GM23338 (cell line): Measurements from ENCODE around the gene SLC4A8. TPM values are rescaled to one million over a fixed set of nuclear protein-coding genes. Genes with fewer than 3 reads are reported as not detected.

Source experiments
- ATAC-seq: fragments of 200-7000 bp; cut with Tn5 transposase; 3 replicates; pipeline ENCODE4 v1.9.1; 2020
- DNase-seq: peaks from one replicate; pipeline ENCODE4 v3.0.0-alpha.2; 2015; ENCODE audit warnings: low spot score
- H2AFZ ChIP-seq: fragments of 200-600 bp; sonication (generic); 2 replicates; pipeline ENCODE4 v1.8.0; 2016; ENCODE audit warnings: antibody characterized with exemption, mild to moderate bottlenecking, moderate library complexity
- H3F3A ChIP-seq: fragments of 200-600 bp; sonication (generic); replicated peaks from 2 replicates; pipeline ENCODE4 v1.8.0; 2017; ENCODE audit warnings: antibody characterized with exemption, mixed run types, low read depth
- H3K27ac ChIP-seq: fragments of 200-600 bp; sonication (generic); 2 replicates; pipeline ENCODE4 v1.6.1; 2016; ENCODE audit warnings: low read depth
- H3K27me3 ChIP-seq: fragments of 200-600 bp; sonication (generic); 2 replicates; pipeline ENCODE4 v1.8.0; 2016; ENCODE audit warnings: mild to moderate bottlenecking, mixed run types, moderate library complexity; ENCODE audit not compliant: insufficient read depth
- H3K36me3 ChIP-seq: fragments of 200-600 bp; sonication (generic); 2 replicates; pipeline ENCODE4 v1.8.0; 2016; ENCODE audit warnings: mild to moderate bottlenecking; ENCODE audit not compliant: insufficient read depth
- H3K4me1 ChIP-seq: fragments of 200-600 bp; sonication (generic); 2 replicates; pipeline ENCODE4 v1.8.0; 2016; ENCODE audit warnings: mild to moderate bottlenecking, moderate library complexity; ENCODE audit not compliant: insufficient read depth
- H3K4me2 ChIP-seq: fragments of 200-600 bp; sonication (generic); 2 replicates; pipeline ENCODE4 v1.7.1; 2017; ENCODE audit warnings: mixed run types
- H3K4me3 ChIP-seq: fragments of 200-600 bp; sonication (generic); 2 replicates; pipeline ENCODE4 v1.6.1; 2016; ENCODE audit warnings: mixed run types
- H3K79me2 ChIP-seq: fragments of 200-600 bp; sonication (generic); replicated peaks from 2 replicates; pipeline ENCODE4 v1.8.0; 2017; ENCODE audit warnings: mild to moderate bottlenecking; ENCODE audit not compliant: insufficient read depth
- H3K9me2 ChIP-seq: fragments of 200-600 bp; sonication (generic); 2 replicates; pipeline ENCODE4 v1.8.0; 2017; ENCODE audit not compliant: insufficient read depth
- H4K20me1 ChIP-seq: fragments of 200-600 bp; sonication (generic); replicated peaks from 2 replicates; pipeline ENCODE4 v1.8.0; 2017; ENCODE audit warnings: mild to moderate bottlenecking; ENCODE audit not compliant: insufficient read depth
- H3K27ac Mint-ChIP-seq: 2 replicates; pipeline ENCODE4 v1.8.0; 2020; ENCODE audit warnings: inconsistent platforms, mild to moderate bottlenecking, moderate library complexity, mixed read lengths
- H3K27me3 Mint-ChIP-seq: 3 replicates; pipeline ENCODE4 v1.8.0; 2022; ENCODE audit warnings: low read depth, mild to moderate bottlenecking, moderate library complexity, mixed read lengths, inconsistent platforms; ENCODE audit not compliant: insufficient read depth, poor library complexity
- H3K36me3 Mint-ChIP-seq: 3 replicates; pipeline ENCODE4 v1.8.0; 2021; ENCODE audit warnings: low read depth, mild to moderate bottlenecking, inconsistent platforms, moderate library complexity, mixed read lengths
- H3K4me1 Mint-ChIP-seq: 3 replicates; pipeline ENCODE4 v1.8.0; 2020; ENCODE audit warnings: mild to moderate bottlenecking, inconsistent platforms, mixed read lengths
- H3K4me3 Mint-ChIP-seq: 3 replicates; pipeline ENCODE4 v1.8.0; 2021; ENCODE audit warnings: moderate library complexity, mild to moderate bottlenecking, inconsistent platforms, mixed read lengths
- H3K9me3 Mint-ChIP-seq: 3 replicates; pipeline ENCODE4 v1.8.0; 2020; ENCODE audit warnings: moderate library complexity, mild to moderate bottlenecking, inconsistent platforms, mixed read lengths
- EZH2 ChIP-seq: fragments of 200-600 bp; sonication (generic); IDR thresholded peaks from one replicate; pipeline ENCODE4 v1.8.0; 2017; ENCODE audit warnings: antibody characterized with exemption, mild to moderate bottlenecking, low read depth; ENCODE audit not compliant: unreplicated experiment
- EZH2phosphoT487 ChIP-seq: fragments of 200-600 bp; sonication (generic); IDR thresholded peaks from one replicate; pipeline ENCODE4 v1.8.1; 2018; ENCODE audit warnings: antibody characterized with exemption; ENCODE audit not compliant: unreplicated experiment
- JUNB ChIP-seq: IDR thresholded peaks from one replicate; pipeline ENCODE4 v1.6.1; 2016; ENCODE audit warnings: antibody characterized with exemption; ENCODE audit not compliant: unreplicated experiment
- NANOG ChIP-seq: IDR thresholded peaks from 2 replicates; pipeline ENCODE4 v1.6.1; 2016; ENCODE audit warnings: antibody characterized with exemption, borderline replicate concordance
- ZNF114 ChIP-seq: fragments of 250-450 bp; sonication (Bioruptor Pico); IDR thresholded peaks from 2 replicates; pipeline ENCODE4 v1.5.0; 2020; ENCODE audit warnings: mild to moderate bottlenecking, moderate library complexity
- ZNF331 ChIP-seq: fragments of 250-450 bp; sonication (Bioruptor Pico); IDR thresholded peaks from 2 replicates; pipeline ENCODE4 v1.5.0; 2020; ENCODE audit warnings: low read depth, mild to moderate bottlenecking, moderate library complexity
- polyA plus RNA-seq: library from polyadenylated mRNA; unstranded; fragments of >200 nt; fragmentation: Nextera tagmentation; extraction: Ambion mirVana; gene quantifications from 2 replicates; pipeline ENCODE4 v1.2.1, GENCODE V29; 2016
- total RNA-seq: library from RNA; depleted of rRNA; stranded (reverse); fragments of >200 nt; shearing (Covaris generic); gene quantifications from 2 replicates; pipeline ENCODE4 v1.2.3, GENCODE V29; 2014
- TF ChIP-seq, protein P1 (sequence below): fragments of 250-450 bp; sonication (Bioruptor Pico); IDR thresholded peaks from 2 replicates; pipeline ENCODE4 v1.5.0; 2020; ENCODE audit warnings: mild to moderate bottlenecking, moderate library complexity
- TF ChIP-seq, protein P2 (sequence below), 2 experiments: fragments of 200-600 bp in 1 of 2; sonication (generic) in 1 of 2; conservative IDR thresholded peaks; 2 replicates each; pipeline versions ENCODE4 v1.5.1 to v1.6.1; 2016 to 2017; ENCODE audit warnings: antibody characterized with exemption in 2 of 2, low read depth in 2 of 2, mild to moderate bottlenecking in 2 of 2, moderate library complexity in 1 of 2
- TF ChIP-seq, protein P3 (sequence below): IDR thresholded peaks from one replicate; pipeline ENCODE4 v1.6.1; 2018; ENCODE audit warnings: antibody characterized with exemption; ENCODE audit not compliant: unreplicated experiment

SLC4A8 gene
- total and polyA plus RNA-seq, 2 experiments from 2014 or later: 7.6 to 9.2 TPM

DNA sequence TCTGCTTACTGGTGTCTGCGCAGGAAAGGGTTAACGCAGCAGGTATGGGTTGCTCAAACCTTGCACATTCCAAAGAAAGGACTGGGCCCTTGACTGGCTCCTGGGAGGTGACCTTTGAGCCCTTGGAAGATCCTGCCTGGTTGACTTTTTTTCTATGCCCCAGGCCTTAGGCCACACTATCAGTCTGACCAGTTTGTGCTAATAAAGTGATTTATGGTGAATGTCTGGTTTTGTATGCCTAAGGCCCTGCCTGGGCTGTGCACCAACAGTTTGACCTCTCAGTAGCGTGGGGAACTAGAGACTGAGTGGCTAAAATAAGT lies 105.0 kb downstream of the SLC4A8 start (continued):
- TF ChIP-seq, protein P1, sequence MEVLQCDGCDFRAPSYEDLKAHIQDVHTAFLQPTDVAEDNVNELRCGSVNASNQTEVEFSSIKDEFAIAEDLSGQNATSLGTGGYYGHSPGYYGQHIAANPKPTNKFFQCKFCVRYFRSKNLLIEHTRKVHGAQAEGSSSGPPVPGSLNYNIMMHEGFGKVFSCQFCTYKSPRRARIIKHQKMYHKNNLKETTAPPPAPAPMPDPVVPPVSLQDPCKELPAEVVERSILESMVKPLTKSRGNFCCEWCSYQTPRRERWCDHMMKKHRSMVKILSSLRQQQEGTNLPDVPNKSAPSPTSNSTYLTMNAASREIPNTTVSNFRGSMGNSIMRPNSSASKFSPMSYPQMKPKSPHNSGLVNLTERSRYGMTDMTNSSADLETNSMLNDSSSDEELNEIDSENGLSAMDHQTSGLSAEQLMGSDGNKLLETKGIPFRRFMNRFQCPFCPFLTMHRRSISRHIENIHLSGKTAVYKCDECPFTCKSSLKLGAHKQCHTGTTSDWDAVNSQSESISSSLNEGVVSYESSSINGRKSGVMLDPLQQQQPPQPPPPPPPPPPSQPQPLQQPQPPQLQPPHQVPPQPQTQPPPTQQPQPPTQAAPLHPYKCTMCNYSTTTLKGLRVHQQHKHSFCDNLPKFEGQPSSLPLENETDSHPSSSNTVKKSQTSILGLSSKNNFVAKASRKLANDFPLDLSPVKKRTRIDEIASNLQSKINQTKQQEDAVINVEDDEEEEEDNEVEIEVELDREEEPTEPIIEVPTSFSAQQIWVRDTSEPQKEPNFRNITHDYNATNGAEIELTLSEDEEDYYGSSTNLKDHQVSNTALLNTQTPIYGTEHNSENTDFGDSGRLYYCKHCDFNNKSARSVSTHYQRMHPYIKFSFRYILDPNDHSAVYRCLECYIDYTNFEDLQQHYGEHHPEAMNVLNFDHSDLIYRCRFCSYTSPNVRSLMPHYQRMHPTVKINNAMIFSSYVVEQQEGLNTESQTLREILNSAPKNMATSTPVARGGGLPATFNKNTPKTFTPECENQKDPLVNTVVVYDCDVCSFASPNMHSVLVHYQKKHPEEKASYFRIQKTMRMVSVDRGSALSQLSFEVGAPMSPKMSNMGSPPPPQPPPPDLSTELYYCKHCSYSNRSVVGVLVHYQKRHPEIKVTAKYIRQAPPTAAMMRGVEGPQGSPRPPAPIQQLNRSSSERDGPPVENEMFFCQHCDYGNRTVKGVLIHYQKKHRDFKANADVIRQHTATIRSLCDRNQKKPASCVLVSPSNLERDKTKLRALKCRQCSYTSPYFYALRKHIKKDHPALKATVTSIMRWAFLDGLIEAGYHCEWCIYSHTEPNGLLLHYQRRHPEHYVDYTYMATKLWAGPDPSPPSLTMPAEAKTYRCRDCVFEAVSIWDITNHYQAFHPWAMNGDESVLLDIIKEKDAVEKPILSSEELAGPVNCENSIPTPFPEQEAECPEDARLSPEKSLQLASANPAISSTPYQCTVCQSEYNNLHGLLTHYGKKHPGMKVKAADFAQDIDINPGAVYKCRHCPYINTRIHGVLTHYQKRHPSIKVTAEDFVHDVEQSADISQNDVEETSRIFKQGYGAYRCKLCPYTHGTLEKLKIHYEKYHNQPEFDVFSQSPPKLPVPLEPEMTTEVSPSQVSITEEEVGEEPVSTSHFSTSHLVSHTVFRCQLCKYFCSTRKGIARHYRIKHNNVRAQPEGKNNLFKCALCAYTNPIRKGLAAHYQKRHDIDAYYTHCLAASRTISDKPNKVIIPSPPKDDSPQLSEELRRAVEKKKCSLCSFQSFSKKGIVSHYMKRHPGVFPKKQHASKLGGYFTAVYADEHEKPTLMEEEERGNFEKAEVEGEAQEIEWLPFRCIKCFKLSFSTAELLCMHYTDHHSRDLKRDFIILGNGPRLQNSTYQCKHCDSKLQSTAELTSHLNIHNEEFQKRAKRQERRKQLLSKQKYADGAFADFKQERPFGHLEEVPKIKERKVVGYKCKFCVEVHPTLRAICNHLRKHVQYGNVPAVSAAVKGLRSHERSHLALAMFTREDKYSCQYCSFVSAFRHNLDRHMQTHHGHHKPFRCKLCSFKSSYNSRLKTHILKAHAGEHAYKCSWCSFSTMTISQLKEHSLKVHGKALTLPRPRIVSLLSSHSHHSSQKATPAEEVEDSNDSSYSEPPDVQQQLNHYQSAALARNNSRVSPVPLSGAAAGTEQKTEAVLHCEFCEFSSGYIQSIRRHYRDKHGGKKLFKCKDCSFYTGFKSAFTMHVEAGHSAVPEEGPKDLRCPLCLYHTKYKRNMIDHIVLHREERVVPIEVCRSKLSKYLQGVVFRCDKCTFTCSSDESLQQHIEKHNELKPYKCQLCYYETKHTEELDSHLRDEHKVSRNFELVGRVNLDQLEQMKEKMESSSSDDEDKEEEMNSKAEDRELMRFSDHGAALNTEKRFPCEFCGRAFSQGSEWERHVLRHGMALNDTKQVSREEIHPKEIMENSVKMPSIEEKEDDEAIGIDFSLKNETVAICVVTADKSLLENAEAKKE (CRISPR knock-in tag): no peak
- TF ChIP-seq JUNB: no peak
- TF ChIP-seq, protein P2, sequence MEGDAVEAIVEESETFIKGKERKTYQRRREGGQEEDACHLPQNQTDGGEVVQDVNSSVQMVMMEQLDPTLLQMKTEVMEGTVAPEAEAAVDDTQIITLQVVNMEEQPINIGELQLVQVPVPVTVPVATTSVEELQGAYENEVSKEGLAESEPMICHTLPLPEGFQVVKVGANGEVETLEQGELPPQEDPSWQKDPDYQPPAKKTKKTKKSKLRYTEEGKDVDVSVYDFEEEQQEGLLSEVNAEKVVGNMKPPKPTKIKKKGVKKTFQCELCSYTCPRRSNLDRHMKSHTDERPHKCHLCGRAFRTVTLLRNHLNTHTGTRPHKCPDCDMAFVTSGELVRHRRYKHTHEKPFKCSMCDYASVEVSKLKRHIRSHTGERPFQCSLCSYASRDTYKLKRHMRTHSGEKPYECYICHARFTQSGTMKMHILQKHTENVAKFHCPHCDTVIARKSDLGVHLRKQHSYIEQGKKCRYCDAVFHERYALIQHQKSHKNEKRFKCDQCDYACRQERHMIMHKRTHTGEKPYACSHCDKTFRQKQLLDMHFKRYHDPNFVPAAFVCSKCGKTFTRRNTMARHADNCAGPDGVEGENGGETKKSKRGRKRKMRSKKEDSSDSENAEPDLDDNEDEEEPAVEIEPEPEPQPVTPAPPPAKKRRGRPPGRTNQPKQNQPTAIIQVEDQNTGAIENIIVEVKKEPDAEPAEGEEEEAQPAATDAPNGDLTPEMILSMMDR (conservative IDR thresholded peaks at IDR 0.05; ENCODE audit: low read depth in 2 of 2): no peak
- TF ChIP-seq ZNF114: no peak
- no peak for TF ChIP-seq EZH2

DNA sequence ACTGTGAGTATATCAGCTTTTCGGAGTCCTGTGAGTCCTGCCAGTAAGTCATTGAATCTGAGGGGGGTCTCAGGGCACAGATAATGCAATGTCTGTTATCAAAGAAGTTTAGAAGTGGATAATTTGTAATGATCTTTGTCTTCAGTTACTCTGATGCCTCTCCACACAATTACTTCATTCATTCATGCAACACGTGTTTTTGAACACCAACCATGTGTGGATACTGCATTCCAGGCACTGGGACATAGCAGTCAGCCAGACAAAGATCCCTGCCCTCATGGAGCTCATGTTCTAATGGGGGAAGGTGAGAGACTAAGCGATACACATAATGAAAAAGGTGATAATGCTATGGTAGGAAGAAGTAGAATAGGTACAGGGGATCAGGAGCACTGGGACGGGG lies 105.6 kb downstream of the SLC4A8 start:
- no peaks in the 10 kb centered on the region for H4K20me1 ChIP-seq
- H3K4me2 ChIP-seq: no peak overlapping the region
- no peak overlapping the region for H2AFZ ChIP-seq
- H3K27ac ChIP-seq: no peak overlapping the region
- TF ChIP-seq, protein P2 (conservative IDR thresholded peaks at IDR 0.05; ENCODE audit: low read depth in 2 of 2): no peak
- TF ChIP-seq NANOG (no peak), ZNF331 (CRISPR knock-in tag) (no peak), EZH2 (no peak), EZH2phosphoT487 (no peak)
- TF ChIP-seq, protein P3, sequence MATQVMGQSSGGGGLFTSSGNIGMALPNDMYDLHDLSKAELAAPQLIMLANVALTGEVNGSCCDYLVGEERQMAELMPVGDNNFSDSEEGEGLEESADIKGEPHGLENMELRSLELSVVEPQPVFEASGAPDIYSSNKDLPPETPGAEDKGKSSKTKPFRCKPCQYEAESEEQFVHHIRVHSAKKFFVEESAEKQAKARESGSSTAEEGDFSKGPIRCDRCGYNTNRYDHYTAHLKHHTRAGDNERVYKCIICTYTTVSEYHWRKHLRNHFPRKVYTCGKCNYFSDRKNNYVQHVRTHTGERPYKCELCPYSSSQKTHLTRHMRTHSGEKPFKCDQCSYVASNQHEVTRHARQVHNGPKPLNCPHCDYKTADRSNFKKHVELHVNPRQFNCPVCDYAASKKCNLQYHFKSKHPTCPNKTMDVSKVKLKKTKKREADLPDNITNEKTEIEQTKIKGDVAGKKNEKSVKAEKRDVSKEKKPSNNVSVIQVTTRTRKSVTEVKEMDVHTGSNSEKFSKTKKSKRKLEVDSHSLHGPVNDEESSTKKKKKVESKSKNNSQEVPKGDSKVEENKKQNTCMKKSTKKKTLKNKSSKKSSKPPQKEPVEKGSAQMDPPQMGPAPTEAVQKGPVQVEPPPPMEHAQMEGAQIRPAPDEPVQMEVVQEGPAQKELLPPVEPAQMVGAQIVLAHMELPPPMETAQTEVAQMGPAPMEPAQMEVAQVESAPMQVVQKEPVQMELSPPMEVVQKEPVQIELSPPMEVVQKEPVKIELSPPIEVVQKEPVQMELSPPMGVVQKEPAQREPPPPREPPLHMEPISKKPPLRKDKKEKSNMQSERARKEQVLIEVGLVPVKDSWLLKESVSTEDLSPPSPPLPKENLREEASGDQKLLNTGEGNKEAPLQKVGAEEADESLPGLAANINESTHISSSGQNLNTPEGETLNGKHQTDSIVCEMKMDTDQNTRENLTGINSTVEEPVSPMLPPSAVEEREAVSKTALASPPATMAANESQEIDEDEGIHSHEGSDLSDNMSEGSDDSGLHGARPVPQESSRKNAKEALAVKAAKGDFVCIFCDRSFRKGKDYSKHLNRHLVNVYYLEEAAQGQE: no peak
- no peaks in the 10 kb centered on the region for H3K9me2 ChIP-seq
- ATAC-seq (no peak), DNase-seq (no peak)
- H3K79me2 ChIP-seq: no peaks in the 10 kb centered on the region
- peaks cover 5% of the 10 kb centered on the region for H3K4me1 ChIP-seq
- peaks cover 5% of the 10 kb centered on the region for H3K27me3 Mint-ChIP-seq
- H3K9me3 Mint-ChIP-seq: no peaks in the 10 kb centered on the region
- no peaks in the 10 kb centered on the region for H3K27me3 ChIP-seq
- H3K4me1 Mint-ChIP-seq: peaks cover 21% of the 10 kb centered on the region
- no peak overlapping the region for H3K27ac Mint-ChIP-seq
- H3K36me3 Mint-ChIP-seq: no peaks in the 10 kb centered on the region
- H3K4me3 Mint-ChIP-seq: no peak overlapping the region
- H3K4me3 ChIP-seq: no peak overlapping the region
- H3F3A ChIP-seq: no peaks in the 10 kb centered on the region
- no peaks in the 10 kb centered on the region for H3K36me3 ChIP-seq
